WTC11 (cell line): ENCODE results near the gene ITPK1. TPM values are rescaled to one million over a fixed set of nuclear protein-coding genes. Genes with fewer than 3 reads are reported as not detected.

Experiments
- CBFB ChIP-seq: sonication (generic); formaldehyde crosslinking; IDR thresholded peaks from 2 replicates; pipeline ENCODE4 v1.8.1; 2022; ENCODE audit warnings: mild to moderate bottlenecking, low read depth, missing genetic modification reagents
- ELF4 ChIP-seq: sonication (generic); formaldehyde crosslinking; IDR thresholded peaks from 2 replicates; pipeline ENCODE4 v1.8.1; 2022; ENCODE audit warnings: low read depth, mild to moderate bottlenecking, moderate library complexity, missing genetic modification reagents
- FOXJ3 ChIP-seq: sonication (generic); formaldehyde crosslinking; IDR thresholded peaks from 2 replicates; pipeline ENCODE4 v1.9.0; 2021; ENCODE audit warnings: missing genetic modification reagents, mild to moderate bottlenecking, borderline replicate concordance
- NFYB ChIP-seq: sonication (generic); formaldehyde crosslinking; conservative IDR thresholded peaks from 2 replicates; pipeline ENCODE4 v1.8.0; 2022; ENCODE audit warnings: low read depth, missing genetic modification reagents
- NR3C1 ChIP-seq: sonication (generic); formaldehyde crosslinking; conservative IDR thresholded peaks from 2 replicates; pipeline ENCODE4 v1.8.1; 2023; ENCODE audit warnings: low read depth, mild to moderate bottlenecking, missing genetic modification reagents
- PRRX2 ChIP-seq: fragments of 250-450 bp; sonication (Bioruptor Pico); IDR thresholded peaks from 2 replicates; pipeline ENCODE4 v1.8.0; 2021; ENCODE audit warnings: mild to moderate bottlenecking
- total RNA-seq: library from RNA; stranded (reverse); gene quantifications from 3 replicates; pipeline ENCODE4 v1.2.3, GENCODE V29; 2021
- TF ChIP-seq, protein P1 (sequence below): sonication (generic); formaldehyde crosslinking; IDR thresholded peaks from 2 replicates; pipeline ENCODE4 v1.8.1; 2023; ENCODE audit warnings: mild to moderate bottlenecking, missing genetic modification reagents, borderline replicate concordance
- TF ChIP-seq, protein P2 (sequence below): sonication (generic); formaldehyde crosslinking; IDR thresholded peaks from 2 replicates; pipeline ENCODE4 v1.8.1; 2023; ENCODE audit warnings: mild to moderate bottlenecking, missing genetic modification reagents
- TF ChIP-seq, protein P3 (sequence below): sonication (generic); formaldehyde crosslinking; IDR thresholded peaks from 2 replicates; pipeline ENCODE4 v1.8.1; 2022; ENCODE audit warnings: low read depth, missing genetic modification reagents, borderline replicate concordance
- TF ChIP-seq, protein P4 (sequence below): sonication (generic); formaldehyde crosslinking; IDR thresholded peaks from 2 replicates; pipeline ENCODE4 v1.8.1; 2022; ENCODE audit warnings: low read depth, mild to moderate bottlenecking, moderate library complexity, missing genetic modification reagents, borderline replicate concordance
- TF ChIP-seq, protein P5 (sequence below): fragments of 250-450 bp; sonication (Bioruptor Pico); IDR thresholded peaks from 2 replicates; pipeline ENCODE4 v1.9.0; 2021; ENCODE audit warnings: mild to moderate bottlenecking, borderline replicate concordance
- TF ChIP-seq, protein P6 (sequence below): sonication (generic); formaldehyde crosslinking; IDR thresholded peaks from 2 replicates; pipeline ENCODE4 v1.8.1; 2023; ENCODE audit warnings: mild to moderate bottlenecking, missing genetic modification reagents
- TF ChIP-seq, protein P7 (sequence below): sonication (generic); formaldehyde crosslinking; IDR thresholded peaks from 2 replicates; pipeline ENCODE4 v1.8.1; 2022; ENCODE audit warnings: mild to moderate bottlenecking, missing genetic modification reagents, moderate library complexity, borderline replicate concordance
- TF ChIP-seq, protein P8 (sequence below): sonication (generic); formaldehyde crosslinking; IDR thresholded peaks from 2 replicates; pipeline ENCODE4 v1.8.0; 2023; ENCODE audit warnings: mild to moderate bottlenecking, missing genetic modification reagents
- TF ChIP-seq, protein P9 (sequence below): fragments of 250-450 bp; sonication (Bioruptor Pico); IDR thresholded peaks from 2 replicates; pipeline ENCODE4 v1.8.0; 2021; ENCODE audit warnings: mild to moderate bottlenecking

ITPK1 gene
- total RNA-seq, 1 experiment from 2014 or later = 144 TPM

DNA sequence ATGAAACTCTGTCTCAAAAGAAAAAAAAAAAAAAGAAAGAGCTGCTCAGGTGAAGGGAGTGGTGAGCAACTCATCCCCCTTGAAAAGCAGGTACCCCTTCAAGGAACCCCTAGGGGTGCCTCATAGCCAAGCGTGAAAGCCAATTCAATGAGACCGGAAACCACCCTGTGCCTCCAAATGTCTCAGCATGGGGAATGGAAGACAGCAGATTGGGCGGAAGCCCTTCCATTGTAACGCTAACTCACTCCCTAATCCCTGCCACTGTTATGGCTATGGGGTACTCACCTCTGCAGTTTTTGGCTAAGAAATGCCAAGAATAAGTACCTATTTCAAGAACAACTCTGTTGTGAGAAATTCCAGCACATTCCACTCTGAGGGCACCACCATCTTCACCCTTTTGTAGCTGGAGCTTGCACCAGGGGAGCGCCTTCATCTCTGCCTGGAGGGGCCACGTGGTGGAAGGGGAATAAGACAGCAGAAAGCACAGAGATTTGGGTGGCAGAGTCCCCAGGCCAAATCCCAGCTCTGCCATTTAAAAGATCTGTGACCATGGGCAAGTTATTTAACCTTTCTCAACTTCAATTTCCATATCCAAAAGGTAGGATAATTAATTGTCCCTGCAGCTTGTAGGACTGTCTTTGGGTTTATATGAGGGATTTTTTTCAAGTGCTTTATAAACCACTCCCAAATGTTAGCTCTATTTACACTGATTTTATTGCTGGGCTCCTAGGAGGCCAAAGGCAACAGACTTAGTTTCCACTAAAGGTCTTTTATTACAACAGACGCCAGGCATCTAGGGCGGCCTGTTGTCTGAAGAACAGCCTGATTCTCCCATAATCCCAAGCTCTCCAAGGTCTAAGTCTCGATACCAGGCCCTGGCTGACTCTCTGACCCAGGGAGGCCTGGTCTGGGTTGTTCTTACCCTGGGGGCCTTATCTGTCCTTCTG is 63.9 kb downstream of the ITPK1 start (continued):
- TF ChIP-seq, protein P1, sequence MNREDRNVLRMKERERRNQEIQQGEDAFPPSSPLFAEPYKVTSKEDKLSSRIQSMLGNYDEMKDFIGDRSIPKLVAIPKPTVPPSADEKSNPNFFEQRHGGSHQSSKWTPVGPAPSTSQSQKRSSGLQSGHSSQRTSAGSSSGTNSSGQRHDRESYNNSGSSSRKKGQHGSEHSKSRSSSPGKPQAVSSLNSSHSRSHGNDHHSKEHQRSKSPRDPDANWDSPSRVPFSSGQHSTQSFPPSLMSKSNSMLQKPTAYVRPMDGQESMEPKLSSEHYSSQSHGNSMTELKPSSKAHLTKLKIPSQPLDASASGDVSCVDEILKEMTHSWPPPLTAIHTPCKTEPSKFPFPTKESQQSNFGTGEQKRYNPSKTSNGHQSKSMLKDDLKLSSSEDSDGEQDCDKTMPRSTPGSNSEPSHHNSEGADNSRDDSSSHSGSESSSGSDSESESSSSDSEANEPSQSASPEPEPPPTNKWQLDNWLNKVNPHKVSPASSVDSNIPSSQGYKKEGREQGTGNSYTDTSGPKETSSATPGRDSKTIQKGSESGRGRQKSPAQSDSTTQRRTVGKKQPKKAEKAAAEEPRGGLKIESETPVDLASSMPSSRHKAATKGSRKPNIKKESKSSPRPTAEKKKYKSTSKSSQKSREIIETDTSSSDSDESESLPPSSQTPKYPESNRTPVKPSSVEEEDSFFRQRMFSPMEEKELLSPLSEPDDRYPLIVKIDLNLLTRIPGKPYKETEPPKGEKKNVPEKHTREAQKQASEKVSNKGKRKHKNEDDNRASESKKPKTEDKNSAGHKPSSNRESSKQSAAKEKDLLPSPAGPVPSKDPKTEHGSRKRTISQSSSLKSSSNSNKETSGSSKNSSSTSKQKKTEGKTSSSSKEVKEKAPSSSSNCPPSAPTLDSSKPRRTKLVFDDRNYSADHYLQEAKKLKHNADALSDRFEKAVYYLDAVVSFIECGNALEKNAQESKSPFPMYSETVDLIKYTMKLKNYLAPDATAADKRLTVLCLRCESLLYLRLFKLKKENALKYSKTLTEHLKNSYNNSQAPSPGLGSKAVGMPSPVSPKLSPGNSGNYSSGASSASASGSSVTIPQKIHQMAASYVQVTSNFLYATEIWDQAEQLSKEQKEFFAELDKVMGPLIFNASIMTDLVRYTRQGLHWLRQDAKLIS (CRISPR knock-in tag) = no peak
- TF ChIP-seq PRRX2 (CRISPR knock-in tag) (no peak), FOXJ3 (CRISPR knock-in tag) (no peak), ELF4 (CRISPR knock-in tag) (no peak), NR3C1 (CRISPR knock-in tag) (no peak), CBFB (no peak), NFYB (no peak)
- TF ChIP-seq, protein P2, sequence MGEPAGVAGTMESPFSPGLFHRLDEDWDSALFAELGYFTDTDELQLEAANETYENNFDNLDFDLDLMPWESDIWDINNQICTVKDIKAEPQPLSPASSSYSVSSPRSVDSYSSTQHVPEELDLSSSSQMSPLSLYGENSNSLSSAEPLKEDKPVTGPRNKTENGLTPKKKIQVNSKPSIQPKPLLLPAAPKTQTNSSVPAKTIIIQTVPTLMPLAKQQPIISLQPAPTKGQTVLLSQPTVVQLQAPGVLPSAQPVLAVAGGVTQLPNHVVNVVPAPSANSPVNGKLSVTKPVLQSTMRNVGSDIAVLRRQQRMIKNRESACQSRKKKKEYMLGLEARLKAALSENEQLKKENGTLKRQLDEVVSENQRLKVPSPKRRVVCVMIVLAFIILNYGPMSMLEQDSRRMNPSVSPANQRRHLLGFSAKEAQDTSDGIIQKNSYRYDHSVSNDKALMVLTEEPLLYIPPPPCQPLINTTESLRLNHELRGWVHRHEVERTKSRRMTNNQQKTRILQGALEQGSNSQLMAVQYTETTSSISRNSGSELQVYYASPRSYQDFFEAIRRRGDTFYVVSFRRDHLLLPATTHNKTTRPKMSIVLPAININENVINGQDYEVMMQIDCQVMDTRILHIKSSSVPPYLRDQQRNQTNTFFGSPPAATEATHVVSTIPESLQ = no peak
- TF ChIP-seq, protein P3, sequence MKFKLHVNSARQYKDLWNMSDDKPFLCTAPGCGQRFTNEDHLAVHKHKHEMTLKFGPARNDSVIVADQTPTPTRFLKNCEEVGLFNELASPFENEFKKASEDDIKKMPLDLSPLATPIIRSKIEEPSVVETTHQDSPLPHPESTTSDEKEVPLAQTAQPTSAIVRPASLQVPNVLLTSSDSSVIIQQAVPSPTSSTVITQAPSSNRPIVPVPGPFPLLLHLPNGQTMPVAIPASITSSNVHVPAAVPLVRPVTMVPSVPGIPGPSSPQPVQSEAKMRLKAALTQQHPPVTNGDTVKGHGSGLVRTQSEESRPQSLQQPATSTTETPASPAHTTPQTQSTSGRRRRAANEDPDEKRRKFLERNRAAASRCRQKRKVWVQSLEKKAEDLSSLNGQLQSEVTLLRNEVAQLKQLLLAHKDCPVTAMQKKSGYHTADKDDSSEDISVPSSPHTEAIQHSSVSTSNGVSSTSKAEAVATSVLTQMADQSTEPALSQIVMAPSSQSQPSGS (CRISPR knock-in tag) = no peak
- TF ChIP-seq, protein P4, sequence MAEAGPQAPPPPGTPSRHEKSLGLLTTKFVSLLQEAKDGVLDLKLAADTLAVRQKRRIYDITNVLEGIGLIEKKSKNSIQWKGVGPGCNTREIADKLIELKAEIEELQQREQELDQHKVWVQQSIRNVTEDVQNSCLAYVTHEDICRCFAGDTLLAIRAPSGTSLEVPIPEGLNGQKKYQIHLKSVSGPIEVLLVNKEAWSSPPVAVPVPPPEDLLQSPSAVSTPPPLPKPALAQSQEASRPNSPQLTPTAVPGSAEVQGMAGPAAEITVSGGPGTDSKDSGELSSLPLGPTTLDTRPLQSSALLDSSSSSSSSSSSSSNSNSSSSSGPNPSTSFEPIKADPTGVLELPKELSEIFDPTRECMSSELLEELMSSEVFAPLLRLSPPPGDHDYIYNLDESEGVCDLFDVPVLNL (CRISPR knock-in tag) = no peak
- TF ChIP-seq, protein P5, sequence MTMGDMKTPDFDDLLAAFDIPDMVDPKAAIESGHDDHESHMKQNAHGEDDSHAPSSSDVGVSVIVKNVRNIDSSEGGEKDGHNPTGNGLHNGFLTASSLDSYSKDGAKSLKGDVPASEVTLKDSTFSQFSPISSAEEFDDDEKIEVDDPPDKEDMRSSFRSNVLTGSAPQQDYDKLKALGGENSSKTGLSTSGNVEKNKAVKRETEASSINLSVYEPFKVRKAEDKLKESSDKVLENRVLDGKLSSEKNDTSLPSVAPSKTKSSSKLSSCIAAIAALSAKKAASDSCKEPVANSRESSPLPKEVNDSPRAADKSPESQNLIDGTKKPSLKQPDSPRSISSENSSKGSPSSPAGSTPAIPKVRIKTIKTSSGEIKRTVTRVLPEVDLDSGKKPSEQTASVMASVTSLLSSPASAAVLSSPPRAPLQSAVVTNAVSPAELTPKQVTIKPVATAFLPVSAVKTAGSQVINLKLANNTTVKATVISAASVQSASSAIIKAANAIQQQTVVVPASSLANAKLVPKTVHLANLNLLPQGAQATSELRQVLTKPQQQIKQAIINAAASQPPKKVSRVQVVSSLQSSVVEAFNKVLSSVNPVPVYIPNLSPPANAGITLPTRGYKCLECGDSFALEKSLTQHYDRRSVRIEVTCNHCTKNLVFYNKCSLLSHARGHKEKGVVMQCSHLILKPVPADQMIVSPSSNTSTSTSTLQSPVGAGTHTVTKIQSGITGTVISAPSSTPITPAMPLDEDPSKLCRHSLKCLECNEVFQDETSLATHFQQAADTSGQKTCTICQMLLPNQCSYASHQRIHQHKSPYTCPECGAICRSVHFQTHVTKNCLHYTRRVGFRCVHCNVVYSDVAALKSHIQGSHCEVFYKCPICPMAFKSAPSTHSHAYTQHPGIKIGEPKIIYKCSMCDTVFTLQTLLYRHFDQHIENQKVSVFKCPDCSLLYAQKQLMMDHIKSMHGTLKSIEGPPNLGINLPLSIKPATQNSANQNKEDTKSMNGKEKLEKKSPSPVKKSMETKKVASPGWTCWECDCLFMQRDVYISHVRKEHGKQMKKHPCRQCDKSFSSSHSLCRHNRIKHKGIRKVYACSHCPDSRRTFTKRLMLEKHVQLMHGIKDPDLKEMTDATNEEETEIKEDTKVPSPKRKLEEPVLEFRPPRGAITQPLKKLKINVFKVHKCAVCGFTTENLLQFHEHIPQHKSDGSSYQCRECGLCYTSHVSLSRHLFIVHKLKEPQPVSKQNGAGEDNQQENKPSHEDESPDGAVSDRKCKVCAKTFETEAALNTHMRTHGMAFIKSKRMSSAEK (CRISPR knock-in tag) = peak; percentile 22; the same call in 1 of the 2 replicates
- TF ChIP-seq, protein P6, sequence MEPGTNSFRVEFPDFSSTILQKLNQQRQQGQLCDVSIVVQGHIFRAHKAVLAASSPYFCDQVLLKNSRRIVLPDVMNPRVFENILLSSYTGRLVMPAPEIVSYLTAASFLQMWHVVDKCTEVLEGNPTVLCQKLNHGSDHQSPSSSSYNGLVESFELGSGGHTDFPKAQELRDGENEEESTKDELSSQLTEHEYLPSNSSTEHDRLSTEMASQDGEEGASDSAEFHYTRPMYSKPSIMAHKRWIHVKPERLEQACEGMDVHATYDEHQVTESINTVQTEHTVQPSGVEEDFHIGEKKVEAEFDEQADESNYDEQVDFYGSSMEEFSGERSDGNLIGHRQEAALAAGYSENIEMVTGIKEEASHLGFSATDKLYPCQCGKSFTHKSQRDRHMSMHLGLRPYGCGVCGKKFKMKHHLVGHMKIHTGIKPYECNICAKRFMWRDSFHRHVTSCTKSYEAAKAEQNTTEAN (CRISPR knock-in tag) = peak; percentile 84; the same call in 1 of the 2 replicates
- TF ChIP-seq, protein P7, sequence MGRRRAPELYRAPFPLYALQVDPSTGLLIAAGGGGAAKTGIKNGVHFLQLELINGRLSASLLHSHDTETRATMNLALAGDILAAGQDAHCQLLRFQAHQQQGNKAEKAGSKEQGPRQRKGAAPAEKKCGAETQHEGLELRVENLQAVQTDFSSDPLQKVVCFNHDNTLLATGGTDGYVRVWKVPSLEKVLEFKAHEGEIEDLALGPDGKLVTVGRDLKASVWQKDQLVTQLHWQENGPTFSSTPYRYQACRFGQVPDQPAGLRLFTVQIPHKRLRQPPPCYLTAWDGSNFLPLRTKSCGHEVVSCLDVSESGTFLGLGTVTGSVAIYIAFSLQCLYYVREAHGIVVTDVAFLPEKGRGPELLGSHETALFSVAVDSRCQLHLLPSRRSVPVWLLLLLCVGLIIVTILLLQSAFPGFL (CRISPR knock-in tag) = no peak
- TF ChIP-seq, protein P8, sequence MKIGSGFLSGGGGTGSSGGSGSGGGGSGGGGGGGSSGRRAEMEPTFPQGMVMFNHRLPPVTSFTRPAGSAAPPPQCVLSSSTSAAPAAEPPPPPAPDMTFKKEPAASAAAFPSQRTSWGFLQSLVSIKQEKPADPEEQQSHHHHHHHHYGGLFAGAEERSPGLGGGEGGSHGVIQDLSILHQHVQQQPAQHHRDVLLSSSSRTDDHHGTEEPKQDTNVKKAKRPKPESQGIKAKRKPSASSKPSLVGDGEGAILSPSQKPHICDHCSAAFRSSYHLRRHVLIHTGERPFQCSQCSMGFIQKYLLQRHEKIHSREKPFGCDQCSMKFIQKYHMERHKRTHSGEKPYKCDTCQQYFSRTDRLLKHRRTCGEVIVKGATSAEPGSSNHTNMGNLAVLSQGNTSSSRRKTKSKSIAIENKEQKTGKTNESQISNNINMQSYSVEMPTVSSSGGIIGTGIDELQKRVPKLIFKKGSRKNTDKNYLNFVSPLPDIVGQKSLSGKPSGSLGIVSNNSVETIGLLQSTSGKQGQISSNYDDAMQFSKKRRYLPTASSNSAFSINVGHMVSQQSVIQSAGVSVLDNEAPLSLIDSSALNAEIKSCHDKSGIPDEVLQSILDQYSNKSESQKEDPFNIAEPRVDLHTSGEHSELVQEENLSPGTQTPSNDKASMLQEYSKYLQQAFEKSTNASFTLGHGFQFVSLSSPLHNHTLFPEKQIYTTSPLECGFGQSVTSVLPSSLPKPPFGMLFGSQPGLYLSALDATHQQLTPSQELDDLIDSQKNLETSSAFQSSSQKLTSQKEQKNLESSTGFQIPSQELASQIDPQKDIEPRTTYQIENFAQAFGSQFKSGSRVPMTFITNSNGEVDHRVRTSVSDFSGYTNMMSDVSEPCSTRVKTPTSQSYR (CRISPR knock-in tag) = no peak; the same call in 1 of the 2 replicates
- TF ChIP-seq, protein P9, sequence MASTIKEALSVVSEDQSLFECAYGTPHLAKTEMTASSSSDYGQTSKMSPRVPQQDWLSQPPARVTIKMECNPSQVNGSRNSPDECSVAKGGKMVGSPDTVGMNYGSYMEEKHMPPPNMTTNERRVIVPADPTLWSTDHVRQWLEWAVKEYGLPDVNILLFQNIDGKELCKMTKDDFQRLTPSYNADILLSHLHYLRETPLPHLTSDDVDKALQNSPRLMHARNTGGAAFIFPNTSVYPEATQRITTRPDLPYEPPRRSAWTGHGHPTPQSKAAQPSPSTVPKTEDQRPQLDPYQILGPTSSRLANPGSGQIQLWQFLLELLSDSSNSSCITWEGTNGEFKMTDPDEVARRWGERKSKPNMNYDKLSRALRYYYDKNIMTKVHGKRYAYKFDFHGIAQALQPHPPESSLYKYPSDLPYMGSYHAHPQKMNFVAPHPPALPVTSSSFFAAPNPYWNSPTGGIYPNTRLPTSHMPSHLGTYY (CRISPR knock-in tag) = no peak
